ENCODE measurements around the gene BAZ2B.

Gene BAZ2B

DNA sequence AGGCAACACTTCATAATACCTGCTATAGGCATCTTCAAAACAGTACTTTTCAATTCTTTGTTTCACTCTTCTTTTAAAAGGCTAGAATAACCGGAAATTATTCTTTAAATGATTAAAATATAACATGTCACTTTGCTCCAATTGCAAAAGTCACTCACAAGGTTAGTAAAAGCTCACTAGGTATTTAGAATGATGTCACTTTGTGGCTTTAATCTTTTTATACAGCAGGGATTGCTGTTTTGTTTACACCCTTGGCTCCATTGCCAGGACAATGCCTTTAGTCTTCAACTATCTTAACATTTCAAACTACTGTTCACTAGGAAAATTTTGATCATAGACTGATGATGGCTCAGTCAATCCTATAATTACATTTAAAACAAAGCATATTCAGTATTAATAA, 157.1 kb downstream of the BAZ2B start:
- Histone ChIP-seq H3K27ac (ENCODE audit: low read length) (no peak overlapping the region), H3K79me2 (ENCODE audit: insufficient read depth, low read length) (no peaks in the 10 kb centered on the region), H3K27me3 (ENCODE audit: insufficient read depth, low read length, poor library complexity) (no peaks in the 10 kb centered on the region), H3K9me3 (ENCODE audit: insufficient read depth, low read length, severe bottlenecking) (no peaks in the 10 kb centered on the region), H4K20me1 (ENCODE audit: insufficient read depth, low read length) (no peaks in the 10 kb centered on the region), H3K9ac (ENCODE audit: low read depth, low read length) (no peak overlapping the region), H3K36me3 (ENCODE audit: insufficient read depth, low read length) (no peaks in the 10 kb centered on the region), H3K4me3 (ENCODE audit: low read depth in 1 of 2, low read length in 2 of 2) (no peak overlapping the region), H3K4me1 (ENCODE audit: insufficient read depth, low read length) (peaks cover 32% of the 10 kb centered on the region), H3K4me2 (ENCODE audit: insufficient read depth, low read length) (no peak overlapping the region), H2AFZ (ENCODE audit: low read depth, low read length) (no peak overlapping the region)
- ATAC-seq (ENCODE audit: insufficient read depth, low read depth) (no peak), DNase-seq (no peak)
- TF ChIP-seq CTCF (IDR thresholded peaks at IDR 0.05; ENCODE audit: borderline replicate concordance, extremely low read depth, low read length, poor library complexity, severe bottlenecking): no peak
- no peak for TF ChIP-seq EZH2 (IDR thresholded peaks at IDR 0.05; ENCODE audit: borderline replicate concordance, low read depth, low read length, severe bottlenecking)

DNA sequence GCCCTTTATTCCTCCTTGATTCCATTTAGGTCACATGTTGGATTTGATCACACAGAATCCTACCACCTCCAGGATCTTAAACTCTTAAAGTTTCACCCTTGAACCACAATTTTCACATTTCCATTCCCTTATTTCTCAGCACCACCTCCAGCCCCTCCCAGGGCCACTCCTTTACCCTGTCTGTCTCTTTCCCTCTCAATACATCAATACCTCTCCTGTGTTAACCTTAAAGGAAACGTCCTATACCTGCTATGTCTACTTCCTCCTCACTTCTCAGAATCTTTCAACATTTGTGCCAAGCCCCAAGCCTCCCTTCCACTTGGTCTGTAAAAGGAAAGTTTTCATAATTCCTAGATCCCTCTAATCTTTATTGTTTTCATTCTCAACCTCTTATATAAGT, 158.8 kb downstream of the BAZ2B start:
- no peak for DNase-seq

DNA sequence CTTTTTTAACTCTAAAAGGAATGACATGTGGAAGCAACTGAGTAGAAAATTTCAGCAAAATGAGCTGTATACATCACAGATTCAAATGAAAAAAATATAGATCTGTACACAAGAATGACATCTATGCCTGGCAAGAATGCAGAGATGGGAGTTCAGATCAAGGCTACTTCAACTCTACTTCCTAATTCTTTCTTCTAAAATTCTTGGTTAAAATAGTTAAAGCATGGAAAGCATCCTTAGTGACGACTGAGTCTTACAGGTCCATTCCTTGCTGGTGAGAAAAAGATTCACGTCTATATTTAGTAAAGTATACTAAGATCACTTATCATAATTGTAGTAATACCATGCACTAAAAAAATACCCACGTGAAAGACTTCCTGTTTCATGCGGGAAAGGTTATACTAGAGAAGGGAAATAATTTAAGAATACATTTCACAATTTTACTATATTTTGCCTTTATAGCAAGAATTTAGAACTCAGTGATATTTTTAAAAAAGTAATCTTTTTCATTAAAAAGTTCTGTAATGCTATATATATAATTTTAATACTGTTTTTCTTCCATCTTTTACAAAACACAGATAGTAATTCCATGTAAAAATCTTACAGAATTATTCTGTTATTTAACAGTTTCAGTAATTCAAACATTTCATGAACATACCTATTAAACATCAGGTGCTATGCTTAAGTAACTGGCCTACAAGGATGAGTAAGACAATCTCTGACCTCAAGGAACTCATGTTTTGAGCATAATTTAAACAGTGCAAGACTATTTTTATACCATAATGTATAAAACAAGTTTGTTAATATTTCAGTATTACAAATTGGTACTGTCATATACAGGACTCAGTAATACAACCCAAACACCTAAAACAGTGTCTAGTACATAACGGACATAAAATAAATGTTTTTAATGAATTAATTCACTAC, 159.6 kb downstream of the BAZ2B start:
- no peaks in the 10 kb centered on the region for H3K36me3 ChIP-seq (ENCODE audit: insufficient read depth, low read length)
- no peaks in the 10 kb centered on the region for H3K9me3 ChIP-seq (ENCODE audit: insufficient read depth, low read length, severe bottlenecking)
- no peak overlapping the region for H3K4me3 ChIP-seq (ENCODE audit: low read depth in 1 of 2, low read length in 2 of 2)
- no peak overlapping the region for H3K9ac ChIP-seq (ENCODE audit: low read depth, low read length)
- TF ChIP-seq EZH2 (IDR thresholded peaks at IDR 0.05; ENCODE audit: borderline replicate concordance, low read depth, low read length, severe bottlenecking) (no peak), CTCF (IDR thresholded peaks at IDR 0.05; ENCODE audit: borderline replicate concordance, extremely low read depth, low read length, poor library complexity, severe bottlenecking) (no peak)
- ATAC-seq (ENCODE audit: insufficient read depth, low read depth) (0 out of 3 replicates have a peak, but pooled peaks have one; percentile 44), DNase-seq (no peak)
- H3K27ac ChIP-seq (ENCODE audit: low read length): no peak overlapping the region; the same call in 1 of the 2 replicates
- H3K27me3 ChIP-seq (ENCODE audit: insufficient read depth, low read length, poor library complexity): no peaks in the 10 kb centered on the region
- H3K4me1 ChIP-seq (ENCODE audit: insufficient read depth, low read length): peaks cover 32% of the 10 kb centered on the region
- no peaks in the 10 kb centered on the region for H3K79me2 ChIP-seq (ENCODE audit: insufficient read depth, low read length)
- no peak overlapping the region for H2AFZ ChIP-seq (ENCODE audit: low read depth, low read length)
- no peaks in the 10 kb centered on the region for H4K20me1 ChIP-seq (ENCODE audit: insufficient read depth, low read length)
- 0 out of 2 replicates have a peak overlapping the region, but pooled peaks have one; percentile 1 for H3K4me2 ChIP-seq (ENCODE audit: insufficient read depth, low read length)

More for the DNA sequence above, 158.8 kb downstream of the BAZ2B start:
- Histone ChIP-seq H3K4me3 (ENCODE audit: low read depth in 1 of 2, low read length in 2 of 2) (no peak overlapping the region), H3K36me3 (ENCODE audit: insufficient read depth, low read length) (no peaks in the 10 kb centered on the region), H4K20me1 (ENCODE audit: insufficient read depth, low read length) (no peaks in the 10 kb centered on the region), H3K9me3 (ENCODE audit: insufficient read depth, low read length, severe bottlenecking) (no peaks in the 10 kb centered on the region), H3K27ac (ENCODE audit: low read length) (no peak overlapping the region), H3K27me3 (ENCODE audit: insufficient read depth, low read length, poor library complexity) (no peaks in the 10 kb centered on the region), H3K4me1 (ENCODE audit: insufficient read depth, low read length) (peaks cover 32% of the 10 kb centered on the region), H2AFZ (ENCODE audit: low read depth, low read length) (no peak overlapping the region), H3K79me2 (ENCODE audit: insufficient read depth, low read length) (no peaks in the 10 kb centered on the region), H3K4me2 (ENCODE audit: insufficient read depth, low read length) (no peak overlapping the region), H3K9ac (ENCODE audit: low read depth, low read length) (no peak overlapping the region)
- TF ChIP-seq EZH2 (IDR thresholded peaks at IDR 0.05; ENCODE audit: borderline replicate concordance, low read depth, low read length, severe bottlenecking): no peak
- no peak for ATAC-seq (ENCODE audit: insufficient read depth, low read depth)

GRCh38 chr2:159455330-159455918, 160.9 kb downstream of the BAZ2B start:
- H3K9me3 ChIP-seq (ENCODE audit: insufficient read depth, low read length, severe bottlenecking): no peaks in the 10 kb centered on the region
- no peaks in the 10 kb centered on the region for H4K20me1 ChIP-seq (ENCODE audit: insufficient read depth, low read length)
- DNase-seq (no peak), ATAC-seq (ENCODE audit: insufficient read depth, low read depth) (peak; percentile 83)
- peak overlapping the region; percentile 31 for H3K4me2 ChIP-seq (ENCODE audit: insufficient read depth, low read length)
- no peak overlapping the region for H3K4me3 ChIP-seq (ENCODE audit: low read depth in 1 of 2, low read length in 2 of 2)
- H3K27ac ChIP-seq (ENCODE audit: low read length): peak overlapping the region; percentile 59
- H3K27me3 ChIP-seq (ENCODE audit: insufficient read depth, low read length, poor library complexity): no peaks in the 10 kb centered on the region
- H3K36me3 ChIP-seq (ENCODE audit: insufficient read depth, low read length): no peaks in the 10 kb centered on the region
- no peak overlapping the region for H3K9ac ChIP-seq (ENCODE audit: low read depth, low read length)
- TF ChIP-seq CTCF (IDR thresholded peaks at IDR 0.05; ENCODE audit: borderline replicate concordance, extremely low read depth, low read length, poor library complexity, severe bottlenecking) (no peak), EZH2 (IDR thresholded peaks at IDR 0.05; ENCODE audit: borderline replicate concordance, low read depth, low read length, severe bottlenecking) (no peak)
- peaks cover 32% of the 10 kb centered on the region for H3K4me1 ChIP-seq (ENCODE audit: insufficient read depth, low read length)
- no peak overlapping the region for H2AFZ ChIP-seq (ENCODE audit: low read depth, low read length)
- H3K79me2 ChIP-seq (ENCODE audit: insufficient read depth, low read length): no peaks in the 10 kb centered on the region
